ENCODE results near the gene GALNS. TPM values are rescaled to one million over a fixed set of nuclear protein-coding genes. Genes with fewer than 3 reads are reported as not detected.

GALNS gene
- total RNA-seq, 4 donors from 2014 or later: 45.7 to 101 (median 75.6) TPM

GRCh38 chr16:88838566-88838965 lies 18.2 kb downstream of the GALNS start:
- Histone ChIP-seq H3K27ac (no peak overlapping the region), H3K36me3 (peaks cover 0 to 13% (median 4%) of the 10 kb centered on the region in 4 donors), H3K4me1 (no peaks in the 10 kb centered on the region), H3K9me3 (no peaks in the 10 kb centered on the region), H3K4me3 (no peak overlapping the region), H3K27me3 (no peaks in the 10 kb centered on the region)
- DNase-seq: no peak
- no peak for TF ChIP-seq EP300 (IDR thresholded peaks at IDR 0.05; ENCODE audit: low read depth)
- no peak for TF ChIP-seq POLR2AphosphoS5 (IDR thresholded peaks at IDR 0.05)
- TF ChIP-seq, protein P1, sequence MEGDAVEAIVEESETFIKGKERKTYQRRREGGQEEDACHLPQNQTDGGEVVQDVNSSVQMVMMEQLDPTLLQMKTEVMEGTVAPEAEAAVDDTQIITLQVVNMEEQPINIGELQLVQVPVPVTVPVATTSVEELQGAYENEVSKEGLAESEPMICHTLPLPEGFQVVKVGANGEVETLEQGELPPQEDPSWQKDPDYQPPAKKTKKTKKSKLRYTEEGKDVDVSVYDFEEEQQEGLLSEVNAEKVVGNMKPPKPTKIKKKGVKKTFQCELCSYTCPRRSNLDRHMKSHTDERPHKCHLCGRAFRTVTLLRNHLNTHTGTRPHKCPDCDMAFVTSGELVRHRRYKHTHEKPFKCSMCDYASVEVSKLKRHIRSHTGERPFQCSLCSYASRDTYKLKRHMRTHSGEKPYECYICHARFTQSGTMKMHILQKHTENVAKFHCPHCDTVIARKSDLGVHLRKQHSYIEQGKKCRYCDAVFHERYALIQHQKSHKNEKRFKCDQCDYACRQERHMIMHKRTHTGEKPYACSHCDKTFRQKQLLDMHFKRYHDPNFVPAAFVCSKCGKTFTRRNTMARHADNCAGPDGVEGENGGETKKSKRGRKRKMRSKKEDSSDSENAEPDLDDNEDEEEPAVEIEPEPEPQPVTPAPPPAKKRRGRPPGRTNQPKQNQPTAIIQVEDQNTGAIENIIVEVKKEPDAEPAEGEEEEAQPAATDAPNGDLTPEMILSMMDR (IDR thresholded peaks at IDR 0.05): no peak
- no peak for TF ChIP-seq POLR2A (IDR thresholded peaks at IDR 0.05)
- 88% methylated on average over 19 of the region's 19 CpGs; no CpG with 5 or more reads in 1 of the 2 donors for WGBS, 2 donors (ENCODE audit: low coverage in 1 of 2)
- in situ Hi-C loops (cut with MboI; ENCODE audit: low pct_ligation_motif_present in 1 of 4, low pct_unique_long_range_greater_than_20kb in 1 of 4, low sequenced_read_pairs in 3 of 4) (no loop called here), intact Hi-C loops (cut with DNase I; ENCODE audit: low total_unique reads) (no loop called here)

GRCh38 chr16:88837806-88838205 lies 18.9 kb downstream of the GALNS start:
- Histone ChIP-seq H3K27ac (no peak overlapping the region), H3K4me3 (no peak overlapping the region), H3K36me3 (peaks cover 0 to 13% (median 4%) of the 10 kb centered on the region in 4 donors), H3K4me1 (no peaks in the 10 kb centered on the region), H3K27me3 (no peaks in the 10 kb centered on the region), H3K9me3 (no peaks in the 10 kb centered on the region)
- in situ Hi-C loops (cut with MboI; ENCODE audit: low pct_ligation_motif_present in 1 of 4, low pct_unique_long_range_greater_than_20kb in 1 of 4, low sequenced_read_pairs in 3 of 4) (no loop called here), intact Hi-C loops (cut with DNase I; ENCODE audit: low total_unique reads) (no loop called here)
- TF ChIP-seq POLR2A (IDR thresholded peaks at IDR 0.05): no peak
- TF ChIP-seq, protein P1 (IDR thresholded peaks at IDR 0.05): no peak
- no peak for TF ChIP-seq POLR2AphosphoS5 (IDR thresholded peaks at IDR 0.05)
- TF ChIP-seq EP300 (IDR thresholded peaks at IDR 0.05; ENCODE audit: low read depth): no peak
- no peak for DNase-seq
- 91 to 100% methylated on average over 1 to 20 of the region's 20 CpGs for WGBS, 2 donors (ENCODE audit: low coverage in 1 of 2)

DNA sequence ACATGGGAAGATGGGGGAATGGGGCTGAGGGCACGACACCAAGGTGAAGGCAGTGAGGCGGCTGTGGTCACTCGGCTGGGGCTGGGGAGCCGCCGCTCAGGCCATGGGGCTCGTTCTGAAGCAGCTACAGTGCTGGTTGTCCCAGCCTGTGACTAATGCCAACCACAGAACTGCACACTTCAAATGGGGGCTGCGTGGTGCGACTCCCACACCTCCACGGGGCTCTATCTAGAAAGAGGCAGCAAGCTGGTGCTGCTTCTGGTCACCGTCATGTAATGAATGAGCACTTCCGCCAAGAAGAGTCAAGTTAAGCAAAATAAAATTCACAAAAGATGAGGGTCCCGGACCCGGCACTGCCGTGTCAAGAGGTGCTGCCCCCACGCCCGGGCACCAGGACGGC lies 20.0 kb downstream of the GALNS start:
- H3K9me3 ChIP-seq: no peaks in the 10 kb centered on the region
- intact Hi-C loops (cut with DNase I; ENCODE audit: low total_unique reads) (no loop called here), in situ Hi-C loops (cut with MboI; ENCODE audit: low pct_ligation_motif_present in 1 of 4, low pct_unique_long_range_greater_than_20kb in 1 of 4, low sequenced_read_pairs in 3 of 4) (no loop called here)
- H3K27ac ChIP-seq: no peak overlapping the region
- 90% methylated on average over 17 of the region's 17 CpGs; no CpG with 5 or more reads in 1 of the 2 donors for whole genome bisulfite sequencing, 2 donors (ENCODE audit: low coverage in 1 of 2)
- no peak for DNase-seq
- H3K27me3 ChIP-seq: no peaks in the 10 kb centered on the region
- no peak overlapping the region for H3K4me3 ChIP-seq
- H3K36me3 ChIP-seq: peaks cover 0 to 13% (median 4%) of the 10 kb centered on the region in 4 donors
- TF ChIP-seq POLR2AphosphoS5 (IDR thresholded peaks at IDR 0.05) (no peak), POLR2A (IDR thresholded peaks at IDR 0.05) (no peak), EP300 (IDR thresholded peaks at IDR 0.05; ENCODE audit: low read depth) (no peak)
- TF ChIP-seq, protein P1 (IDR thresholded peaks at IDR 0.05): no peak
- H3K4me1 ChIP-seq: no peaks in the 10 kb centered on the region

DNA sequence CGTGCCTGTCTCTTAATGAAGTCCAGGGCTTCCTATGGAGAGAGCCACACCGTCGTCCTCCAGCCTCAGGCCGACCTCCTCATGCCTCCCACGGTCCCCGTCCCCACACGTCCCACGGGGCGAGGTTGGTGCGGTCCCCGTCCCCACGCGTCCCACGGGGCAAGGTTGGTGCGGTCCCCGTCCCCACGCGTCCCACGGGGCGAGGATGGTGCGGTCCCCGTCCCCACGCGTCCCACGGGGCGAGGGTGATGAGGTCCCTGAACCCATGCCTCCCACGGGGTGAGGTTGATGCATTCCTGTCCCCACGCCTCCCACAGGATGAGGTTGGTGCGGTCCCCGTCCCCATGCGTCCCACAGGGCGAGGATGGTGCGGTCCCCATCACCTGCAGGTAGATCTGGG lies 20.9 kb downstream of the GALNS start:
- no peak overlapping the region for H3K4me3 ChIP-seq
- no peak for TF ChIP-seq EP300 (IDR thresholded peaks at IDR 0.05; ENCODE audit: low read depth)
- no peak for TF ChIP-seq POLR2A (IDR thresholded peaks at IDR 0.05)
- TF ChIP-seq POLR2AphosphoS5 (IDR thresholded peaks at IDR 0.05): no peak
- TF ChIP-seq, protein P1 (IDR thresholded peaks at IDR 0.05): no peak
- no peaks in the 10 kb centered on the region for H3K27me3 ChIP-seq
- H3K9me3 ChIP-seq: no peaks in the 10 kb centered on the region
- in situ Hi-C loops (cut with MboI; ENCODE audit: low pct_ligation_motif_present in 1 of 4, low pct_unique_long_range_greater_than_20kb in 1 of 4, low sequenced_read_pairs in 3 of 4) (no loop called here), intact Hi-C loops (cut with DNase I; ENCODE audit: low total_unique reads) (no loop called here)
- 84% methylated on average over 33 of the region's 33 CpGs; no CpG with 5 or more reads in 1 of the 2 donors for WGBS, 2 donors (ENCODE audit: low coverage in 1 of 2)
- no peaks in the 10 kb centered on the region for H3K4me1 ChIP-seq
- H3K36me3 ChIP-seq: peaks cover 0 to 13% (median 4%) of the 10 kb centered on the region in 4 donors
- peak overlapping the region in 1 of 4 donors; percentile 37 for H3K27ac ChIP-seq
- no peak for DNase-seq
